ENCODE results near the gene MGAT4A.
"Not testable (repeated sequence)": the region's sequence is repeated elsewhere in the genome, so short reads cannot be mapped to it uniquely, and the experiment has no call there.

MGAT4A gene

GRCh38 chr2:98759338-98759737, 28.4 kb upstream of the MGAT4A start:
- no peak for DNase-seq

DNA sequence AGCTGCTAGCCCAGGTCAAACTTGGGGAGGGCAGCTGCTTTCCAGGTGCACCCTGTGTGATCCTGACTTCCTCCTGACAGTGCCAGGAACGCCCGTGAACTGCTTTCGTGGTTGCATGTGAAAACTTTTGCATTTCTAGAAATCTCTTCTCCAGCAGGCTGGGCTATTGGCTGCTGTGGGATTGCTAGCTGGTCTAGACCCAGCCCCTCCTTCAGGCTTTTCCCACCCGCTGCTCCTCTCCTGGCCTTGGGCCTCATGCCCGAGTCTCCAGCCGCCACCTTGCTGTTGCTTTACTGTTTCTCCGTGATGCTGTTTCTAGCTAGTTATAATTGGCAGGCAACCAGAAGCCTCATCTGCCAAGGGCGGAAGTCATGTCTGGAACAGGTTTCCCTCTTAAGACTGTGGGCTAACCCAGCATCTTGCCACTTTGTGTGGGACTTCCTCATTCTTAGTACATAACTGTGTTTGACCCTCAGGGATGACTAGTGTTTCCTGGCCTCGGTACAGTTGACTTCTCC, 27.0 kb upstream of the MGAT4A start:
- no peak for DNase-seq

GRCh38 chr2:98753801-98754200, 22.9 kb upstream of the MGAT4A start:
- DNase-seq = no peak

GRCh38 chr2:98752711-98753110, 21.8 kb upstream of the MGAT4A start:
- DNase-seq = not testable (repeated sequence)

DNA sequence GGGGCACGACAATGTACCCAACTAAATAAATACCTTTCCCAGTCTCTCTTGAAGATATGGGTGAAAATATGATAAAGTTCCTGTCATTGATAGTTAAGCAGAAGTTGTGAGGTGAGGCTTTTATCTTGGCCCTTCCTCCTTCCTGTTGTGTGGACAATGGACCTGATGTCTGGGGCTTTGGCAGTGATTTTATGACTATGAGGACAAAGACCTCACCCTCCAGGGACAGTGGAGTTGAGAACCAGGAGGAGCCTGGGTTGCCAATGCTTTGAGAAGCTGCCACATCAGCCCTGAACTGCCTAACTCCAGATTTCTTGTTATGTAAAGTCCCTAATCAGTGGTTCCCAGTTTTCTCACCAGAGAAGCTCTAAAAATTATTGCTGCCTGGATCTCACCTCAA, 20.8 kb upstream of the MGAT4A start:
- no peak for DNase-seq

DNA sequence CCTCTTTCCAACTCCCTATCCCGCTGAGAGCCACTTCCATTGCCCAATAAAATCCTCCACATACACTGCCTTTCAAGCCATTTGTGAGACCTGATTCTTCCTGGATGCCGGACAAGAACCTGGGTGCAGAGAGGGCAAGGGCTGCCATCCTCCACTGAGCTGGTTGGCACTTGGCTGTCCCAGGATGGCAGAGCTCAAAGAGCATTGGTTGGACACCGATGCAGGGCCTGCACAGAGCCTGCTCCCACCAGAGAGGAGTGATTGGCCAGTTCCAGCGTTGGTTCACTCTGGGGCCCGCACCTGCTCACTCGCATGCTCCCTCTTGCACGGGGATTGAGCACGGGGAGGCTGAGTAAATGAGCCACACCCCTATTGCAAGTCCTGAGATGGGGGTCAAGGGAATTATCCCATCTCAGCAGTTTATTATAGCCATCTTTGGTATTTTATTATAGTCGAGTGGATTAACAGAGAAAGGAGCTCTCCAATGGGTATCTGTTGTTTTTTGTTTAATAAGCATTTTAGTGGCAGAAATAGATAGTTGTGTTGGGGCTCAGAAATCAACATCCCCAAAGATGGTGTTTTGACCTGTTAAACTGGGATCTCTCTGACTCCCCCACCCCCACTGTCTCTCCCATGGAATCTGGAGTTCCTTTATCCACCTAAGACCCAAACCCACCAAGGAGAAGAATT, 19.8 kb upstream of the MGAT4A start:
- no peak for DNase-seq

DNA sequence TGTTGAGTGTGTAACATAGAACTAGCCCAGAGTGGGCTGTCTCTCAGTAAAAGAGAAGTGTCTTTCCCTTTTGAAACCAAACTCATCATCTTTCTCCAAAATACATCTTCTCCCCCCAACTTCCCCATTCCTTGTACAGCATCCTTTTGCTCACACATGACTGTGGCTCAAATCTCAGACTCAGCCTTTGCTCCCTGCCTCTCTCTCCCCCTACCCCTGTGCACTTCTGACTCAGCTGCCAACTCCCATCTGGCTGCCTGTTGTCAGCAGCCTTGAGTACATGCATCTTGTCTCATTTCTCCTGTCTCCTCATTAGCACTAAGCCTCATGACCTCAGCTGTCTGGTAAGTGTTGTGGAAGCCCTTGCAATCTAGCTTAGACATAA, 18.1 kb upstream of the MGAT4A start:
- peak; percentile 58 for DNase-seq

DNA sequence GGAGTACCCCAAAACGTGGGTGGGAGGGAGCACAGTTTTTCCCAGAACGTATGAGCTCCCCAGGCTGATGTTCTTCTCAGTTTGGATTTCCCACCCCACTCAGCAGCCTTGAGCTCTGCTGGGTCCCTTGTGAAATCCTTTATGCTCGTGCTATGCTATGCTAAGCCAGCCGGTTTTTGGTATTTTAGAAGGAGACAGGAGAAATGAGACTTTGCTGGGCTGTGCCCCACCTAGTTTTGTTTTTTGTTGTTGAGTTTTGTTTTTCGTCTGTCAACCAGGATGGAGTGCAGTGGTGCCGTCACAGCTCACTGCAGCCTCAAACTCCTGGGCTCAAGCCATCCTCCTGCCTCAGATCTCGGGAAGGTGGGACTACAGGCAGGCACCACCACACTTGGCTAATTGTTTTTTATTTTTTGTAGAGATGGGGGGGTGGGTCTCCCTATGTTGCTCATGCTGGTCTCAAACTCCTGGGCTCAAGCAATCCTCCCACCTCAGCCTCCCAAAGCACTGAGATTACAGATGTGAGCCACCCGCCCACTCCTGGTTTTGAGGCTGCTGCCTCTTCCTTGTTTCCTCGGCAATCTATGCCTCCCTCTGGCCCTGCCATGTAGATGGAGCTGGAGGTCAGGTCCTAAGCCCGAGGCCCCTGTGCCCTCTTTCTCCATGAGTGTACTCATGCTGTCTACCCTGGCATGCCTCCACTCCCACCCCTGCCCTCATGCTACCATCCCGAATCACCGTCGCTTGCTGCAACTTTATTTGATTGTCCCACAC, 17.5 kb upstream of the MGAT4A start:
- no peak for DNase-seq

DNA sequence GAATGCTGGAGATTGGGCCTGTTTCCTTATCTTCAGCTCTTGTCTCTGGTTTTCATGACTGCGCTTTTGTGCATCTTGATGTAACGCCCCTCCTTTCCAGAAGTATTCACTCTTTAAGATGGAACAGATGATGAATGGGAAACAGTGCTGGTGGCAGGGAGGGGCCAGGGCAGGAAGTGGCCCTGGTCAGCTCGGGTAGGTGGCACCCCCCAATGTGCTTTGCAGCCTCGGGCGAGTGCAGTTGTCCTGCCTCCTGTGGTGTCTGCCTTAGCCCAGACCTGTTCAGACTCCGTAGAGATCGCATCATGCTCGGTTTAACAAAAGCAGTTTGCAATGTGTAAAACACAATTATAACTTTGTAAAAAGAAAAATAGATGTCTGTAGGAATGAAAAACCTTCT, 17.0 kb upstream of the MGAT4A start:
- no peak for DNase-seq

GRCh38 chr2:98746426-98746825, 15.5 kb upstream of the MGAT4A start:
- no peak for DNase-seq

DNA sequence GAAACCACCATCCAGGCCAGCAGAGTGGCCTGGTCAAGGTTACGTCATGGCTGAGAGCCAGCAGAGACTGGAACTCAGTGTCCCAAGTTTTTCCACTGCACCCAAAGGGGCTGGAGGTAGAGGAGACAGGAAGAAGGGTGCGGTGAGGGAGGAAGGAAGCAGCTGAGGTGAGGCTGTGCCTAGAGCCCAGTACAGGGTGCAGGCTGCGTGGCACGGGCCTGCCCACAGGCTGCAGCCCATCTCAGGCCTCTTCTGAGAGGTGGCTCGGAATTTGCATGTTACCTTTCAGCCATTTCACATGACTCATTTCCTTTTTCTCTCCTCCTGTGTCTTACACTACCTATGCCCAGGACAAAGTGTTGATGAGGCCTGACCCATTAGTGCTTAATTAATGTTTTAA, 13.7 kb upstream of the MGAT4A start:
- no peak for DNase-seq

- no peak for DNase-seq
Observed at GRCh38 chr2:98743835-98744234, 12.9 kb upstream of the MGAT4A start.

- no peak for DNase-seq
Observed at GRCh38 chr2:98739020-98739419, 8.1 kb upstream of the MGAT4A start.

GRCh38 chr2:98738304-98738703, 7.4 kb upstream of the MGAT4A start:
- no peak for DNase-seq

- DNase-seq = no peak
Observed at GRCh38 chr2:98737848-98738247, 6.9 kb upstream of the MGAT4A start.

DNA sequence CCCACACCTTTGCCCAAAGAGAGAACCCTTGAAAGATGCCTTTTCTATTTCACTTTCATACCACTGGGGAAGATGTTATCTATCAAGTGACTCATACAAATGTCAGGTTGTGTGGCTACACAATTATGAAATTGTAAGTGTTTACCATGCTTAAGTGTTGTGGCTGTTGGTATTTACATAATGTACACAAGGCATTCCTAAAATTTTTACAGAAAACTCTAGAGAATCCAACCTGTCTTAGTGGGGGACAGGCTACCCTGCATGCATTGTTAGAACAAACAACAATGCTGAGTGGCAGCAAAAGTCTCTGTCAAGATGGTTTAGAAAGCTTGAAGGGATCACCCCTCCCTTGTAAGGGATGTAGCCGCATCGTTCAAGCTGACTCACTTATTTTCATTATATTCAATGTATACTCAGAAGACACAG, 5.5 kb upstream of the MGAT4A start:
- DNase-seq = no peak

- no peak for DNase-seq
Observed at GRCh38 chr2:98734823-98735260, 3.9 kb upstream of the MGAT4A start.

DNA sequence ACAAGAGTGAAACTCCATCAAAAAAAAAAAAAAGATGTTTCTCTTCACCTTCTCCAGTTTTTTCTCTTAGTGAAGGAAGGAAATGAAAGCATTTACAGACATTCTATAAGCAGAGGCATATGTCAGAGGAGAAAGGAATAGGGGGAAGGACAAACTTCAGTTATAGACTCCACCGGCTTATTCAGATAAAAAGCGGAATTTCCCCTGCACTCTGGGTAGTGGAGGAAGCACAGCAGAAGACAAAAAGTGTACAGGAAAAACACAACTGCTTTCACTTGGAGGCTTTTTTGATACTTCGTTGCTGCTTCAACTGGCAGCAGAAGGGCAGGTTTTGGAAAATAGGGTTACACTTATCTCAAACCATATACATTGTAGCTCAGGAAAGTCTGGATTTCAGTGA, 3.2 kb upstream of the MGAT4A start:
- DNase-seq = no peak

DNA sequence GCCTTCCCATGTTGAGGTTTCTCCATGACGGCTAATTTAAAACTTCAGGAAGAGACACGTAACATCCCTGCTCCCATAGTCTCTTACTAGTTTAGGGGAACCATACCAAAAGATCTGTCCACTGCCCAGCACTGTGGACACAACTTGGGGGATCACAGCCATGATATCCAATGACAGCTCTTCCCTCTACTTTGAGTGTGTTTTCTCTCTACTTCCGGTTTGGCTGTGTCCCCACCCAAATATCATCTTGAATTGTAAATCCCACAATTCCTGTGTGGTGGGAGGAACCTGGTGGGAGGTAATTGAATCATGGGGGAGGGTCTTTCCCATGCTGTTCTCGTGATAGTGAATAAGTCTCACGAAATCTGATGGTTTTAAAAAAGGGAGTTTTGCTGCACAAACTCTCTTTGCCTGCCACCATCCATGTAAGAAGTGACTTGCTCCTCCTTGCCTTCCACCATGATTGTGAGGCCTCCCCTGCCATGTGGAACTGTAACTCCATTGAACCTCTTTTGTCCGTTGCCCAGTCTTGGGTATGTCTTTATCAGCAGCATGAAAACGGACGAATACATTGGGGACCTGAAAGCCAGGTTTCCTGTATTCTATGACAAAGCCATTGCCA, 1.6 kb upstream of the MGAT4A start:
- no peak for DNase-seq

DNA sequence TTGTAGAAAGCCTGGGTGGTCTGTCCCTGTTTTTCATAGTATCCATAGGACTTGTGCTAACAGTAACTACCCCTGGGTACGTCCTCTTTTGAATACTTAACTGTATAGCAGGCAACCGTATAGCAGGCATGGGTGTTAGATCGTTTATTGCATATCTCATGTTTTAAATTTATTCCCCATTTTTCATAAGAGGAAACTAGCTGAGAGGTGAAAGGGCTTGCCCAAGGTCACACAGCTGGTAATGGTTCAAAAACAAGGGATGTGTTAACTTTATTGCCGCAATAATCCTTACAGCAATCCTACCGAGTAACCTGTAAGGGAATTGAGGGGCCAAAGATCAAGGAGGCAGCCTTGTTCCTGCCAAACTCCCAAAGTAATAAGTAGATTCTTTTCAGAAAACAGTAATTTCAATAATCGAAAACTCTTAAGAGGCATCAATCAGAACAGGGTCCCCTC, 990 bp upstream of the MGAT4A start:
- no peak for DNase-seq

- peak; percentile 67 for DNase-seq
Observed at GRCh38 chr2:98730707-98731040, 258 bp downstream of the MGAT4A start.

GRCh38 chr2:98730053-98730706, 752 bp downstream of the MGAT4A start:
- peak; percentile 84 for DNase-seq

- DNase-seq = no peak
Observed at GRCh38 chr2:98729652-98730051, 1.3 kb downstream of the MGAT4A start.

Measured in eye (tissue), 1 donor.